T-helper 17 cell (primary cell): Measurements from ENCODE around the gene NR1H4. TPM values are rescaled to one million over a fixed set of nuclear protein-coding genes. Genes with fewer than 3 reads are reported as not detected.
"Not testable (repeated sequence)": the region's sequence is repeated elsewhere in the genome, so short reads cannot be mapped to it uniquely, and the experiment has no call there.

Experiments
- ATAC-seq: fragments of 150-1000 bp; cut with Tn5 transposase; 2 replicates; pipeline ENCODE4 v1.10.0; 2021; ENCODE audit warnings: mild to moderate bottlenecking, moderate library complexity
- DNase-seq, 3 donors: peaks; one replicate each; pipeline versions ENCODE4 v3.0.0 to v3.0.0-alpha.2; 2020 to 2021
- H3K9me3 ChIP-seq: one replicate; pipeline ENCODE4 v1.7.0; 2013; ENCODE audit warnings: low read length, mild to moderate bottlenecking; ENCODE audit not compliant: control insufficient read depth, poor library complexity, severe bottlenecking
- H3K27ac Mint-ChIP-seq: one replicate; pipeline ENCODE4 v1.8.0; 2022; ENCODE audit warnings: mild to moderate bottlenecking, moderate library complexity, mixed read lengths
- H3K27me3 Mint-ChIP-seq: one replicate; pipeline ENCODE4 v1.8.0; 2022; ENCODE audit warnings: mixed read lengths
- H3K36me3 Mint-ChIP-seq: one replicate; pipeline ENCODE4 v1.8.0; 2022; ENCODE audit warnings: low read depth, mixed read lengths
- H3K4me1 Mint-ChIP-seq: one replicate; pipeline ENCODE4 v1.8.0; 2022; ENCODE audit warnings: mild to moderate bottlenecking, mixed read lengths
- H3K4me3 Mint-ChIP-seq: one replicate; pipeline ENCODE4 v1.8.0; 2022; ENCODE audit warnings: mild to moderate bottlenecking, moderate library complexity, mixed read lengths
- total RNA-seq, 4 donors: library from RNA in 2 of 4; stranded (reverse) in 2 of 4; gene quantifications; one replicate each; pipeline ENCODE4 v1.2.3 and lab custom pipeline; 2022 to 2026

NR1H4 gene
- total RNA-seq, 2 donors from 2014 or later: not detected

DNA sequence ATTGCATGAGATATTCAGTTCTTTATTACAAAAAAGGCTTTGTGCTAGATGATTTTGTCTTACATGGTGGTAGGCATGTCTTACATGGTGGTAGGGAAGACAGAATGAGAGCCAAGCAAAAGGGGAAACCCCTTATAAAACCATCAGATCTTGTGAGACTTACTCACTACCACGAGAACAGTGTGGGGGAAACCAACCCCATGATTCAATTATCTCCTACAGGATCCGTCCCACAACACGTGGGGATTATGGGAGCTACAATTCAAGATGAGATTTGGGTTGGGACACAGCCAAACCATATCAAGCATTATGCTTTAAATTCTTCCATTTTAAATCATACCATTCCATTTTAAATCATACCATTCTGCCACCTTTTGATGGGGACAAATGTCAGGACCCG, 29.1 kb downstream of the NR1H4 start:
- not testable (repeated sequence) for ATAC-seq, H3K27me3 Mint-ChIP-seq, H3K9me3 ChIP-seq, H3K27ac Mint-ChIP-seq, H3K36me3 Mint-ChIP-seq, H3K4me1 Mint-ChIP-seq, DNase-seq, H3K4me3 Mint-ChIP-seq

GRCh38 chr12:100503228-100503628, 29.6 kb downstream of the NR1H4 start:
- DNase-seq (no peak), ATAC-seq (no peak)
- Mint-ChIP-seq H3K27me3 (peaks cover 2% of the 10 kb centered on the region), H3K4me3 (no peak overlapping the region), H3K36me3 (no peaks in the 10 kb centered on the region), H3K4me1 (no peaks in the 10 kb centered on the region), H3K27ac (no peak overlapping the region)
- no peaks in the 10 kb centered on the region for H3K9me3 ChIP-seq

DNA sequence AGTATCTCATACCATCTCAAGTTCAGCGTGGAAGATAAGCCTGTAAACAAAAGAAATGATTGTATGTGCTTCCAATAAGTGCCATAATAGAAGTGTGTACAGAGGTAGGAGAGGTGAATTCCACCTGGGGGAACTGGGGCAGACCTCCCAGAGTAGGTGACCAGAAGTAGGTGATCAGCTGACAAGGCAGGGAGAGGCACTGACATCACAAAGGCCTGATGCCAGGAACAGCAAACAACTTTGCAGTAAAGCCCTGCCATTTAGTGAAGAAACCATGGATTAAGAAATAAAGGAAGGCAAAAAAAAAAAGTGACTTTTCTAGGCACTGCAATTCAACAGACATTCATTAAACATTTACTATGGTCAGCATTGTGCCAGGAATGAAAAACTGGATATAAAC, 31.1 kb downstream of the NR1H4 start:
- H3K27ac Mint-ChIP-seq: no peak overlapping the region
- H3K4me3 Mint-ChIP-seq: no peak overlapping the region
- no peaks in the 10 kb centered on the region for H3K36me3 Mint-ChIP-seq
- H3K9me3 ChIP-seq: no peaks in the 10 kb centered on the region
- no peaks in the 10 kb centered on the region for H3K4me1 Mint-ChIP-seq
- ATAC-seq: no peak
- DNase-seq: no peak
- H3K27me3 Mint-ChIP-seq: no peaks in the 10 kb centered on the region

- no peaks in the 10 kb centered on the region for H3K4me1 Mint-ChIP-seq
- no peaks in the 10 kb centered on the region for H3K9me3 ChIP-seq
- ATAC-seq: no peak
- DNase-seq: no peak
- H3K27ac Mint-ChIP-seq: no peak overlapping the region
- no peak overlapping the region for H3K4me3 Mint-ChIP-seq
- no peaks in the 10 kb centered on the region for H3K36me3 Mint-ChIP-seq
- no peaks in the 10 kb centered on the region for H3K27me3 Mint-ChIP-seq
Observed at GRCh38 chr12:100508751-100509150, 35.1 kb downstream of the NR1H4 start.

- no peak for ATAC-seq
- Mint-ChIP-seq H3K27ac (no peak overlapping the region), H3K4me3 (no peak overlapping the region), H3K36me3 (no peaks in the 10 kb centered on the region), H3K4me1 (no peaks in the 10 kb centered on the region), H3K27me3 (no peaks in the 10 kb centered on the region)
- no peaks in the 10 kb centered on the region for H3K9me3 ChIP-seq
- DNase-seq: no peak
Observed at GRCh38 chr12:100512692-100513091, 39.0 kb downstream of the NR1H4 start.

GRCh38 chr12:100515968-100516367, 42.3 kb downstream of the NR1H4 start:
- no peak for DNase-seq
- ATAC-seq: no peak
- no peaks in the 10 kb centered on the region for H3K27me3 Mint-ChIP-seq
- H3K36me3 Mint-ChIP-seq: no peaks in the 10 kb centered on the region
- no peak overlapping the region for H3K4me3 Mint-ChIP-seq
- H3K9me3 ChIP-seq: no peaks in the 10 kb centered on the region
- no peak overlapping the region for H3K27ac Mint-ChIP-seq
- no peaks in the 10 kb centered on the region for H3K4me1 Mint-ChIP-seq

- H3K27me3 Mint-ChIP-seq: peaks cover 9% of the 10 kb centered on the region
- DNase-seq (no peak), ATAC-seq (no peak)
- H3K4me3 Mint-ChIP-seq: no peak overlapping the region
- H3K4me1 Mint-ChIP-seq: no peaks in the 10 kb centered on the region
- no peaks in the 10 kb centered on the region for H3K9me3 ChIP-seq
- H3K36me3 Mint-ChIP-seq: no peaks in the 10 kb centered on the region
- no peak overlapping the region for H3K27ac Mint-ChIP-seq
Observed at GRCh38 chr12:100518376-100518775, 44.7 kb downstream of the NR1H4 start.

DNA sequence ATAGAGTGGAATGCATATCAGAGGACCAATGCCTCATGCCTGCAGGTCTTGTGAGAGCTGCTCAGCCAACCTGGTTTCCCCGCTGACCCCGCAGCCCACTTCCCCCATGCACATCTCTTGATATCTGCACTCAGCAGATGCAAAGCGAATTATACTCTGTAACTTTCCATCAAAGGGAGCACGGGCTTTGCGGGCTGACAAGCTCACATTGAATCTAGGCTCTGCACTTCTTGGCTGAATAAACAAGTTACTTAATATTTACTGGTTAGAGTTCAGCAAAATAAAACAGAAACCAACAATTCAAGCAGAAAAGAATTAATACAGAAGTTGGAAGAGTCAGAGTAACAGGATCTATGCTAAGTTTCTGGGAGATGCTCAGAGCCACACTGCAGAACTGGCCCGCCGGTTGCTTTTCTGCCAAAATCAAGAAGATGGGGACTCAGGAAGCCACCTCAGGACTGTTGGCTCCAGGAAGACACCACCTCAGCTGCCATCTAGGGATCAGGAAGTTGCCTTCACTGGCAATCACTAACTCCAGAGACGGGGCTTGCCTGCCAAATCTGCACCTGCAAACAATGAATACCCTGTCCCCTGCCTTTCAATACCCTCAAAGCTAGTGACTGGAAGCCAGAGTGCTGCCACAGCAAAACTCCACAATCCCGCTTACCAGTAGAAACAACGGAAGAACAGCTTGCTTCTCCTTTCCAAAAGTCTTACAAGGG, 46.5 kb downstream of the NR1H4 start:
- peaks cover 14% of the 10 kb centered on the region for H3K27me3 Mint-ChIP-seq

GRCh38 chr12:100521958-100522357, 48.3 kb downstream of the NR1H4 start:
- peaks cover 22% of the 10 kb centered on the region for H3K27me3 Mint-ChIP-seq
- DNase-seq (no peak), ATAC-seq (no peak)
- no peak overlapping the region for H3K4me3 Mint-ChIP-seq
- no peaks in the 10 kb centered on the region for H3K4me1 Mint-ChIP-seq
- no peaks in the 10 kb centered on the region for H3K9me3 ChIP-seq
- no peak overlapping the region for H3K27ac Mint-ChIP-seq
- no peaks in the 10 kb centered on the region for H3K36me3 Mint-ChIP-seq

More for the DNA sequence above, 46.5 kb downstream of the NR1H4 start:
- DNase-seq: no peak
- Mint-ChIP-seq H3K27ac (no peak overlapping the region), H3K36me3 (no peaks in the 10 kb centered on the region), H3K4me1 (no peaks in the 10 kb centered on the region), H3K4me3 (no peak overlapping the region)
- no peak for ATAC-seq
- H3K9me3 ChIP-seq: no peaks in the 10 kb centered on the region

DNA sequence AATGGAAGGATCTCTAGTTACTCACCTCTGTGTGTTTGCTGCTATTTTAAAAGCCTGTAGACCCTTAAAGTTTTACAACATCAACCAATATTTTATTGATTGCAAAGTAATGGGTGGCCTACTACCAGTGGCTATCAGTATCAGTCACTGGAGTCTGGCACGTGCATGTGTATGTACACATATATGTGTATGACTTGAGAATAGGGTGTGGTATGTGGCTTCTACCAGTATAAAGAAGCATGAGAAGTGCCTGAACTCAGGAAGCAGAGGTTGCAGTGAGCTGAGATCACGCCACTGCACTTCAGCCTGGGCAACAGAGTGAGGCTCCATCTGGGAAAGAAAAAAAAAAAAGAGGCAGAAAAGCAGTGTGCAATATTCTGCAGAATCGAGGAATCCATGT, 54.4 kb downstream of the NR1H4 start:
- peaks cover 38% of the 10 kb centered on the region for H3K27me3 Mint-ChIP-seq

GRCh38 chr12:100528471-100529127, 54.9 kb downstream of the NR1H4 start:
- H3K4me3 Mint-ChIP-seq: no peak overlapping the region
- no peak for ATAC-seq
- H3K27me3 Mint-ChIP-seq: peaks cover 32% of the 10 kb centered on the region
- H3K36me3 Mint-ChIP-seq: no peaks in the 10 kb centered on the region
- no peaks in the 10 kb centered on the region for H3K4me1 Mint-ChIP-seq
- no peak overlapping the region for H3K27ac Mint-ChIP-seq
- DNase-seq: no peak
- no peaks in the 10 kb centered on the region for H3K9me3 ChIP-seq

More for the DNA sequence above, 54.4 kb downstream of the NR1H4 start:
- DNase-seq (no peak), ATAC-seq (no peak)
- Mint-ChIP-seq H3K4me1 (no peaks in the 10 kb centered on the region), H3K4me3 (no peak overlapping the region), H3K36me3 (no peaks in the 10 kb centered on the region), H3K27ac (no peak overlapping the region)
- H3K9me3 ChIP-seq: no peaks in the 10 kb centered on the region

- Mint-ChIP-seq H3K27ac (no peak overlapping the region), H3K36me3 (no peaks in the 10 kb centered on the region), H3K4me3 (no peak overlapping the region), H3K4me1 (no peaks in the 10 kb centered on the region), H3K27me3 (peaks cover 29% of the 10 kb centered on the region)
- H3K9me3 ChIP-seq: no peaks in the 10 kb centered on the region
- no peak for DNase-seq
- no peak for ATAC-seq
Observed at GRCh38 chr12:100529756-100530350, 56.2 kb downstream of the NR1H4 start.

GRCh38 chr12:100533376-100533775, 59.7 kb downstream of the NR1H4 start:
- no peak overlapping the region for H3K4me3 Mint-ChIP-seq
- peaks cover 20% of the 10 kb centered on the region for H3K27me3 Mint-ChIP-seq
- H3K4me1 Mint-ChIP-seq: no peaks in the 10 kb centered on the region

More at GRCh38 chr12:100533376-100533775, 59.7 kb downstream of the NR1H4 start:
- no peaks in the 10 kb centered on the region for H3K36me3 Mint-ChIP-seq
- no peak for DNase-seq
- no peaks in the 10 kb centered on the region for H3K9me3 ChIP-seq
- ATAC-seq: no peak
- no peak overlapping the region for H3K27ac Mint-ChIP-seq
